Measurements from ENCODE around the gene MTX1. TPM values are rescaled to one million over a fixed set of nuclear protein-coding genes. Genes with fewer than 3 reads are reported as not detected.
"Not testable (repeated sequence)": the region's sequence is repeated elsewhere in the genome, so short reads cannot be mapped to it uniquely, and the experiment has no call there.

Gene MTX1
- total and polyA plus RNA-seq, 4 donors, result 25.6 to 72.1 (median 58.3) TPM

- no peaks in the 10 kb centered on the region for H3K36me3 ChIP-seq (ENCODE audit: control insufficient read depth in 4 of 4, insufficient read depth in 4 of 4, low read length in 4 of 4)
- no peaks in the 10 kb centered on the region for H3K9me3 ChIP-seq (ENCODE audit: control insufficient read depth in 4 of 4, insufficient read depth in 3 of 4, low read length in 3 of 4)
- no peak for DNase-seq
- TF ChIP-seq, protein P1, sequence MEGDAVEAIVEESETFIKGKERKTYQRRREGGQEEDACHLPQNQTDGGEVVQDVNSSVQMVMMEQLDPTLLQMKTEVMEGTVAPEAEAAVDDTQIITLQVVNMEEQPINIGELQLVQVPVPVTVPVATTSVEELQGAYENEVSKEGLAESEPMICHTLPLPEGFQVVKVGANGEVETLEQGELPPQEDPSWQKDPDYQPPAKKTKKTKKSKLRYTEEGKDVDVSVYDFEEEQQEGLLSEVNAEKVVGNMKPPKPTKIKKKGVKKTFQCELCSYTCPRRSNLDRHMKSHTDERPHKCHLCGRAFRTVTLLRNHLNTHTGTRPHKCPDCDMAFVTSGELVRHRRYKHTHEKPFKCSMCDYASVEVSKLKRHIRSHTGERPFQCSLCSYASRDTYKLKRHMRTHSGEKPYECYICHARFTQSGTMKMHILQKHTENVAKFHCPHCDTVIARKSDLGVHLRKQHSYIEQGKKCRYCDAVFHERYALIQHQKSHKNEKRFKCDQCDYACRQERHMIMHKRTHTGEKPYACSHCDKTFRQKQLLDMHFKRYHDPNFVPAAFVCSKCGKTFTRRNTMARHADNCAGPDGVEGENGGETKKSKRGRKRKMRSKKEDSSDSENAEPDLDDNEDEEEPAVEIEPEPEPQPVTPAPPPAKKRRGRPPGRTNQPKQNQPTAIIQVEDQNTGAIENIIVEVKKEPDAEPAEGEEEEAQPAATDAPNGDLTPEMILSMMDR (IDR thresholded peaks at IDR 0.05; ENCODE audit: control extremely low read depth, extremely low read depth), result no peak
- no peaks in the 10 kb centered on the region for H3K27me3 ChIP-seq (ENCODE audit: control insufficient read depth in 3 of 3, insufficient read depth in 3 of 3, low read length in 2 of 3)
- peak overlapping the region; percentile 47 for H3K4me3 ChIP-seq
- peak overlapping the region; percentile 54 to 93 for H3K27ac ChIP-seq (ENCODE audit: low read depth in 1 of 2, low read length in 1 of 2)
- ATAC-seq (ENCODE audit: insufficient read depth, low FRiP score), result no peak
- WGBS, 2 donors, result 54% methylated on average over 9 of the region's 9 CpGs
- H3K4me1 ChIP-seq (ENCODE audit: control insufficient read depth in 5 of 5, insufficient read depth in 5 of 5, low read length in 5 of 5), result peaks cover 0 to 17% (median 7%) of the 10 kb centered on the region in 5 donors
- H3K9ac ChIP-seq (ENCODE audit: insufficient read depth in 1 of 2, low read length in 2 of 2), result peak overlapping the region; percentile 14 to 93
These were observed 19.6 kb downstream of the MTX1 start for GRCh38 chr1:155228096-155228427.

- H3K36me3 ChIP-seq (ENCODE audit: control insufficient read depth in 4 of 4, insufficient read depth in 4 of 4, low read length in 4 of 4); ATAC-seq (ENCODE audit: insufficient read depth, low FRiP score); H3K27ac ChIP-seq (ENCODE audit: low read depth in 1 of 2, low read length in 1 of 2); H3K9ac ChIP-seq (ENCODE audit: insufficient read depth in 1 of 2, low read length in 2 of 2); H3K9me3 ChIP-seq (ENCODE audit: control insufficient read depth in 4 of 4, insufficient read depth in 3 of 4, low read length in 3 of 4); H3K27me3 ChIP-seq (ENCODE audit: control insufficient read depth in 3 of 3, insufficient read depth in 3 of 3, low read length in 2 of 3); H3K4me3 ChIP-seq; DNase-seq: not testable (repeated sequence)
- H3K4me1 ChIP-seq (ENCODE audit: control insufficient read depth in 5 of 5, insufficient read depth in 5 of 5, low read length in 5 of 5), result peaks cover 0 to 14% (median 6%) of the 10 kb centered on the region in 5 donors
- WGBS, 2 donors, result 75 to 81% methylated on average over 3 of the region's 3 CpGs
These were observed 22.8 kb downstream of the MTX1 start for GRCh38 chr1:155231302-155231701.

DNA sequence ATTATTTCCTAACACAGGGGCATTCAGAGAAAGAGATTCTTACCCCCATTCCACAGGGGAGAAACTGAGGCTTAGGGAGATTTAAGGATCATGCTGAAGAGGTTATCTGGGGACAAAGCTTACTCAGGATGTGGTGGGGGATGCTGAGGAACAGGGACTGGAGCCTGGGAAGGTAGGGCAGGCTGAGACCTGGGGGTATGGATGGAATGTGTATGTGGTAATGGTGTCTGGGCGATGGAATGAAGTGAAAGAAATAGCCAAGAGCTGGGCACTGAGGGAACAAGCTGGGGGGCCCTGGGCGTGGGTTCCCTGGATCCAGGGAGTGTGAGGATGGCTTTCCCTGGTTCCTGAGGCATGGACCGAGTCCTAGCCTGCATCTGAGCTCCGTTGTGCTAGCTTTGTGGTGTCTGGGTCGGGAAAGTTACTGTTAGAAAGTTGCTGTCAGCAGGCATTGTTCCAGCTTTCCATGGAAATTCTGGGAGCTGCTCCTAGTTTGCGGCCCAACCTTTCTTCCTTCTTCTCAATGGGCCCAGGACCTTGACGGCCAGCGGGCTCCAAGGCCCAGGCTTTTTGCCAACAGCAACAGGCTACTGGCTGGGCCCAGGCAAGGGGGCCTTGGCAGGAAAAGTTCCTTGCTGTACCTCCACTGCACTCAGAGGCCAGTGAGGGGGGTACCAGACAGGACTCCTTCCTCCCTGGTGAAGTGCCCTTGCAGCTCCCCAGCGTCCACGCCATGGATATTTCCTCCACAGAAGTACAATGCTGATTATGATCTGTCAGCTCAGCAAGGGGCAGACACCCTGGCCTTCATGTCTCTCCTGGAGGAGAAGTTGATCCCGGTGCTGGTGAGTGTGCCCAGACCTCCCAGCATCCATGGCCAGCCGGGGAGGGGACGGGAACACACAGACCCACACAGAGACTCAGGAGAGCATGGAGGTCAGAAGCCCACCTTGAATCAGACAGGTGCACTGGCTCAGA, 23.8 kb downstream of the MTX1 start:
- ATAC-seq (ENCODE audit: insufficient read depth, low FRiP score); H3K27me3 ChIP-seq (ENCODE audit: control insufficient read depth in 3 of 3, insufficient read depth in 3 of 3, low read length in 2 of 3); H3K27ac ChIP-seq (ENCODE audit: low read depth in 1 of 2, low read length in 1 of 2); H3K9ac ChIP-seq (ENCODE audit: insufficient read depth in 1 of 2, low read length in 2 of 2); H3K4me3 ChIP-seq; H3K36me3 ChIP-seq (ENCODE audit: control insufficient read depth in 4 of 4, insufficient read depth in 4 of 4, low read length in 4 of 4); H3K9me3 ChIP-seq (ENCODE audit: control insufficient read depth in 4 of 4, insufficient read depth in 3 of 4, low read length in 3 of 4): not testable (repeated sequence)
- DNase-seq, result peak; percentile 36 to 82 (median 64)
- 72 to 80% methylated on average over 13 of the region's 13 CpGs for WGBS, 2 donors
- H3K4me1 ChIP-seq (ENCODE audit: control insufficient read depth in 5 of 5, insufficient read depth in 5 of 5, low read length in 5 of 5), result peaks cover 0 to 10% (median 3%) of the 10 kb centered on the region in 5 donors

DNA sequence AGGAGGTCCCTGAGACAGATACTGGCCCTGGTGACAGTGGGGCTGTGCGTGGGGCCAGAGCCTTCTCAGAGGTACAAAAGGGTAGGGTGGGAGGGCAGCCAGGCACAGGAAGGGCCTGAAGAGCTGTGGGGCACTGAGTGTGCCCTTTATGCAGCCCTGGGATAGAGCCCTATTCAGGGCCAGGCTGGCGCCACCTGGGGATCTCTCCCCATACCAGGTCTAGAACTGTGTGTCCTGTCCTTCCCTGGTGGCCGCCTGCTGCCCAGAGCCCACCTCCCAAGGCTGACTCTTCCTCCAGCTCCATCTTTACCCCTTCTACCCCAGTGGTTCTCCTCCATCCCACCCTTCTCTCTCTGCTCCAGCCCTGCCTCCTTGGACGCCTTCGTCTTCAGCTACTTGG, 25.0 kb downstream of the MTX1 start:
- WGBS, 2 donors, result 88 to 100% methylated on average over 1 of the region's 5 CpGs
- H3K36me3 ChIP-seq (ENCODE audit: control insufficient read depth in 4 of 4, insufficient read depth in 4 of 4, low read length in 4 of 4), result peaks cover 0 to 11% (median 0%) of the 10 kb centered on the region in 4 donors
- DNase-seq; H3K4me3 ChIP-seq; H3K9me3 ChIP-seq (ENCODE audit: control insufficient read depth in 4 of 4, insufficient read depth in 3 of 4, low read length in 3 of 4); ATAC-seq (ENCODE audit: insufficient read depth, low FRiP score); H3K27ac ChIP-seq (ENCODE audit: low read depth in 1 of 2, low read length in 1 of 2); H3K27me3 ChIP-seq (ENCODE audit: control insufficient read depth in 3 of 3, insufficient read depth in 3 of 3, low read length in 2 of 3); H3K4me1 ChIP-seq (ENCODE audit: control insufficient read depth in 5 of 5, insufficient read depth in 5 of 5, low read length in 5 of 5); H3K9ac ChIP-seq (ENCODE audit: insufficient read depth in 1 of 2, low read length in 2 of 2): not testable (repeated sequence)

DNA sequence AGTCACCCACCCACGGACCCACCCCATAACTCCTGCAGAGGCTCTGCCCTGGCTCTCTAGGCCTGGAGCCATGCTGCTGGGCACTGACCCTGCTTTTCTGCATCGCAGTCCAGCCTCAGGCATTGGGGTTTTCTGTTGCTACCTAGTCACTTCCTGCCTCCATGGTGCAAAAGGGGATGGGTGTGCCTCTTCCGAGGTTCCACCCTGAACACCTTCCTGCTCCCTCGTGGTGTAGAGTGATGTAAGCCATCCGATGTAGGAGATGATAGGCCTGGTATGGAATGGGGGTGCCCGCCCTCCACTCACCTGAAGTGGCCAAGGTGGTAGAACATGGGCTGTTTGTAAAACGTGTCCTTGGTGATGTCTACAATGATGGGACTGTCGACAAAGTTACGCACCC, 26.9 kb downstream of the MTX1 start:
- not testable (repeated sequence) for ATAC-seq (ENCODE audit: insufficient read depth, low FRiP score); H3K4me3 ChIP-seq; H3K27ac ChIP-seq (ENCODE audit: low read depth in 1 of 2, low read length in 1 of 2); DNase-seq; H3K9me3 ChIP-seq (ENCODE audit: control insufficient read depth in 4 of 4, insufficient read depth in 3 of 4, low read length in 3 of 4); H3K27me3 ChIP-seq (ENCODE audit: control insufficient read depth in 3 of 3, insufficient read depth in 3 of 3, low read length in 2 of 3); H3K9ac ChIP-seq (ENCODE audit: insufficient read depth in 1 of 2, low read length in 2 of 2); H3K4me1 ChIP-seq (ENCODE audit: control insufficient read depth in 5 of 5, insufficient read depth in 5 of 5, low read length in 5 of 5)
- 76 to 85% methylated on average over 7 to 8 of the region's 9 CpGs for WGBS, 2 donors
- peaks cover 0 to 12% (median 0%) of the 10 kb centered on the region in 4 donors for H3K36me3 ChIP-seq (ENCODE audit: control insufficient read depth in 4 of 4, insufficient read depth in 4 of 4, low read length in 4 of 4)
